GM12891 (cell line): ENCODE results near the gene UVSSA.

ENCODE experiments used
- POLR2A ChIP-seq: IDR thresholded peaks from 2 replicates; pipeline ENCODE4 v1.6.1; 2011; ENCODE audit warnings: low read depth, low read length, control low read depth
- POLR2AphosphoS5 ChIP-seq: IDR thresholded peaks from 2 replicates; pipeline ENCODE4 v1.6.1; 2011; ENCODE audit warnings: low read depth, low read length, control low read depth
- SPI1 ChIP-seq: IDR thresholded peaks from 2 replicates; pipeline ENCODE4 v1.6.1; 2011; ENCODE audit warnings: low read depth, low read length, control low read depth

GRCh38 chr4:1416051-1416947, 69.3 kb downstream of the UVSSA start:
- no peak for TF ChIP-seq SPI1
- TF ChIP-seq POLR2A: no peak
- TF ChIP-seq POLR2AphosphoS5: no peak
